Heart left ventricle (tissue), 13 donors: ENCODE data around the gene NKAIN2.

Experiments
- POLR2A ChIP-seq, 2 donors: fragments of 450-650 bp; IDR thresholded peaks; one replicate each; pipeline ENCODE4 v1.6.1; 2017; ENCODE audit warnings: antibody characterized with exemption in 2 of 2, mild to moderate bottlenecking in 2 of 2, moderate library complexity in 2 of 2
- TF ChIP-seq, protein P1 (sequence below), 12 donors: fragments of 200-600 bp; sonication (generic) in 4 of 12; IDR thresholded peaks; one replicate each; pipeline versions ENCODE4 v1.5.0 to v1.8.0; 2018 to 2022; ENCODE audit warnings: antibody characterized with exemption in 12 of 12, mild to moderate bottlenecking in 5 of 12
- donor health status: ischemic (EF 13 %, LVEDD 7.1; RV severe dilation, severe dysfunction).
- donor health status: DM: no; HTN: yes; CAD: no.
- donor health status: DM: no; HTN: no; CAD: no.
- donor health status: ischemic (EF 25% LVEDD 6.9; RV normal size, moderate dysfunction).
- donor health status: ischemic (EF 25% LVEDD 5.7; RV mildly dilated, moderate dysfunction).
- donor health status: ischemic (EF 35%, LVEDD 5.7; RV mildly dilated, moderate dysfunction).
- donor health status: nonischemic (EF 11% LVEDD 7.7; RV severe dilation, severe dysfunction).
- donor health status: DM: yes; HTN: yes; CAD: no.
- donor health status: PGD.
- donor health status: ischemic (EF 29% LVEDD 5.4; RV normal size, mild dysfunction).
- donor health status: nonischemic (EF 23%, LVEDD 6.1; RV moderate dilation, normal function).

DNA sequence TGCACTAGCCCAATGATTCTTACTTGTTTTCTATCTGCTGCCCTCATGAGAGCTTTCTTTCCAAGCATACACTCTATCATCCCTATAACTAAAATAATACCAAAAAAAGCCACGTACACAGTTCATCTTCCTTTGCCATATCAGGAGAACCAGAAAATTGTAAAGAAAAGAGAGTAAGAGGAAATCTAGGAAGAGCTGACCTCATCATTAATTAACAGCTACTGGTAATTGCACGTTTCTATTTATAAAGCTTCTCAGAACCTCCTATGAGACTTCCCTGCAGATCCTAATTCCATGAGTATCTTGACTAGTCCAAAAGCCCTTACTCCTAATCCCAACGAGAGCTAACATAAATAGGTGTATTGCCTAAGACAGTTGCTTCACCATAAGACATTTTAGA, 967.1 kb downstream of the NKAIN2 start:
- TF ChIP-seq, protein P1, sequence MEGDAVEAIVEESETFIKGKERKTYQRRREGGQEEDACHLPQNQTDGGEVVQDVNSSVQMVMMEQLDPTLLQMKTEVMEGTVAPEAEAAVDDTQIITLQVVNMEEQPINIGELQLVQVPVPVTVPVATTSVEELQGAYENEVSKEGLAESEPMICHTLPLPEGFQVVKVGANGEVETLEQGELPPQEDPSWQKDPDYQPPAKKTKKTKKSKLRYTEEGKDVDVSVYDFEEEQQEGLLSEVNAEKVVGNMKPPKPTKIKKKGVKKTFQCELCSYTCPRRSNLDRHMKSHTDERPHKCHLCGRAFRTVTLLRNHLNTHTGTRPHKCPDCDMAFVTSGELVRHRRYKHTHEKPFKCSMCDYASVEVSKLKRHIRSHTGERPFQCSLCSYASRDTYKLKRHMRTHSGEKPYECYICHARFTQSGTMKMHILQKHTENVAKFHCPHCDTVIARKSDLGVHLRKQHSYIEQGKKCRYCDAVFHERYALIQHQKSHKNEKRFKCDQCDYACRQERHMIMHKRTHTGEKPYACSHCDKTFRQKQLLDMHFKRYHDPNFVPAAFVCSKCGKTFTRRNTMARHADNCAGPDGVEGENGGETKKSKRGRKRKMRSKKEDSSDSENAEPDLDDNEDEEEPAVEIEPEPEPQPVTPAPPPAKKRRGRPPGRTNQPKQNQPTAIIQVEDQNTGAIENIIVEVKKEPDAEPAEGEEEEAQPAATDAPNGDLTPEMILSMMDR (IDR thresholded peaks at IDR 0.05) = no peak
- TF ChIP-seq POLR2A (IDR thresholded peaks at IDR 0.05) = no peak
